HG02610 (cell line): ENCODE measurements around the gene CD82.

ENCODE experiments used
- ATAC-seq: cut with Tn5 transposase; IDR thresholded peaks from one replicate; pipeline ENCODE4 v1.9.1; 2021; ENCODE audit warnings: mild to moderate bottlenecking, moderate library complexity; ENCODE audit not compliant: unreplicated experiment

The CD82 gene

DNA sequence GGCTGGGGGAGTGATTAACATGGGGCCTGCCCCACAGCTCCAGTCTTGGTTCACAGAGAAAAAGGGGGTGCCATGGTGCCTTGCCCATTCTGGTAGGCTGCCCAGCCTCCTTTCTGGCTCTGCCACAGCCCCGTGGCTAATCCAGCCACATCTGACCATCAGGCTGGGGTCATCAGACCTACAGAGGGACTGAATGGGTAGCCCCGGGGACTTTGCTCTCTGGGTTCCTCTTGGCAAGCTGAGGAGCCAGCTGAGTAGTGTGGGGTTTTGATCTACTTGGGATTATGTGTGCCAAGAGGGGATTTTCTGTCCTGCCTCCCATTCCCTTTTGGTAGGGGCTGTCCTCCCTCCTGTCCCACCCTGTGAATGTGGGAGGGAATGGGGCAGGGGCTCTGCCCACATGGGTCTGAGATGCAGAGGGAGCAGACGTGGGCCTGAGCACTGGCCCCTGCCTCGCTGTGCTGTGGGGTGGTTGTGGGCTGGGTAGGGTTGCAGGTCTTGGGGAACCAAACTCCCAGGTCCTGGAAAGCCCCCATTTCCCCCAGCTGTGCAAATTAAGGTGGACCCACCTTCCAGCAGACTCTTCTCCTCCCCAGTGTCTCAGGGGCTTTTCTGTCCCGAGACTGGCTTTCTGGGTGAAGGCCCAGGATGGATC lies 32.0 kb downstream of the CD82 start:
- peak; percentile 2 for ATAC-seq

DNA sequence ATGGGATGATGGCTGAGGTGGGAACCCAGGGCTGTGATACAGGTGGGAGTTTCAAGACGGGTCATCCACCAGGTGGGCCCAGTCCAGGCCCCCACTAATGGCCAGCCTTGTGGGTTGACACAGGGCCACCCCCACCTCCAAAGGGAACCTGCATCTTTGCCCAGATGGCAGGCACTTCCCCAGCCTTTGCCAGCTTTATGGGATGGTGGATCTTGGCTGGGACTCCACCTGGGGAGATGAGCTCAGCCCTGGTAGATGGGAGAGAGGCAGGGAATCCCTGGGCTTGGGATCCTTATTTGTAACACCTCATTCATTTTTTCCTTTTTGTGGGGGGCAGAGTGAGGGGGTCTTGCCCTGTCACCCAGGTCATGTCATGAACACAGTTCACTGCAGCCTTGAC lies 33.4 kb downstream of the CD82 start:
- no peak for ATAC-seq

DNA sequence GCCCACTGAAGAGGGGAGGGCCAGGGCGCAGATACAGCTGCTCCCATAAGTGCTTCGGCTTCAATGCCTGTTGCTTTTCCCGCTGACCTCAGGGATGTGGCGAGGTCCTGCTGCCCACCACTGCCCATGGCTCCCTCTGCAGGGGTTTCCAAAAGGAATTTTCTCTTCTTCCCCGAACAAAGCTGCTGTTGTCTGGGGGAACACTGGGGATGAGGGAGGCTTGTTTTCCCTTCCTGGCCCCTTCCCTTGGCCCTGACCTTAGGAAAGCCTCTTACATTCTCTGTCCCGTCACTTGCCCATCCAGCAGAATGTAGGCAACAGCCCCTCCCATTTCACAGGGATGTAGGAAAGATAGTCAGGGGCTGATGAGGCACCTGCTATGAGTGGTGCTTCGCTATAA lies 34.8 kb downstream of the CD82 start:
- ATAC-seq = no peak

GRCh38 chr11:44600839-44601383 lies 35.4 kb downstream of the CD82 start:
- peak; percentile 32 for ATAC-seq

- ATAC-seq = peak; percentile 34
Measured at GRCh38 chr11:44601471-44602370, 36.3 kb downstream of the CD82 start.

GRCh38 chr11:44602891-44603310 lies 37.4 kb downstream of the CD82 start:
- no peak for ATAC-seq

- no peak for ATAC-seq
Measured at GRCh38 chr11:44604171-44604581, 38.7 kb downstream of the CD82 start.

- ATAC-seq = no peak
Measured at GRCh38 chr11:44605068-44605708, 39.7 kb downstream of the CD82 start.

- no peak for ATAC-seq
Measured at GRCh38 chr11:44605965-44606364, 40.5 kb downstream of the CD82 start.

DNA sequence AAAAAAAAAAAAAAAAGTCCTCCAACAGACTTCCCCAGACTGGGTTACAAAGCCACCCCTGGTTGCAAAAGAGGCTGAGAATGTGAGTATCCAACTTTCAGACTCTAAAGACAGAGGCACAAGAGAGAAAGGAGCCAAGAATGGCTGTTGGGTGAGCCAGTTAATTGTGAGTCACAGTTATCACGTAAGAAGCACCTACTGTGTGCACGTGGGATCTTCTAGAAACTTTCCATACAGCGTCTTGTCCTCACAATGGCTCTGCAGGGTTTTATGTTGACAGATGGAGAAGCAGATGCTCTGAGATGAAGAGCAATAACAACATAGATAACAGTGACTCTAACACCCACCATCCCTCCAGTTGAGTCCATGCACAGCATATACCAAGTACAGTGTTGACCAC lies 41.0 kb downstream of the CD82 start:
- no peak for ATAC-seq

GRCh38 chr11:44607319-44607962 lies 42.0 kb downstream of the CD82 start:
- no peak for ATAC-seq

GRCh38 chr11:44607987-44608386 lies 42.5 kb downstream of the CD82 start:
- ATAC-seq = no peak

DNA sequence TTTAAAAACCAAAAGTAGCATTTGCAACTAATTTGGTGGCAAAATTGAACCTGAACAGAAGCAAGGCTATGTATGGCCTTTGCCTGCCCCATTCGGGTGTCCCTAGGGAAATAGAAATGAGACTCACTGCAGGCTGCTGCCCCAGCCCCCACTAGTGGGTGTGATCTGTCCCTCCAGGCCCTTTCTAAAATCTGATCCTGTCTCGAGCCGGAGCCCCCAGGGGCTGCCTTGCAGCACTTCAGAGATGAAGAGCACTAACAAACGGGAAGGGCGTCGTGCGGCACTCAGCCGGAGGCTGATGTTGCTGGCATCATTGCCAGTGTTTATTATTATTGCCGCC lies 43.2 kb downstream of the CD82 start:
- ATAC-seq = no peak

GRCh38 chr11:44608991-44609782 lies 43.7 kb downstream of the CD82 start:
- ATAC-seq = peak; percentile 42

GRCh38 chr11:44609783-44610155 lies 44.3 kb downstream of the CD82 start:
- ATAC-seq = no peak

- no peak for ATAC-seq
Measured at GRCh38 chr11:44610186-44610955, 44.9 kb downstream of the CD82 start.

- no peak for ATAC-seq
Measured at GRCh38 chr11:44611088-44611487, 45.6 kb downstream of the CD82 start.

DNA sequence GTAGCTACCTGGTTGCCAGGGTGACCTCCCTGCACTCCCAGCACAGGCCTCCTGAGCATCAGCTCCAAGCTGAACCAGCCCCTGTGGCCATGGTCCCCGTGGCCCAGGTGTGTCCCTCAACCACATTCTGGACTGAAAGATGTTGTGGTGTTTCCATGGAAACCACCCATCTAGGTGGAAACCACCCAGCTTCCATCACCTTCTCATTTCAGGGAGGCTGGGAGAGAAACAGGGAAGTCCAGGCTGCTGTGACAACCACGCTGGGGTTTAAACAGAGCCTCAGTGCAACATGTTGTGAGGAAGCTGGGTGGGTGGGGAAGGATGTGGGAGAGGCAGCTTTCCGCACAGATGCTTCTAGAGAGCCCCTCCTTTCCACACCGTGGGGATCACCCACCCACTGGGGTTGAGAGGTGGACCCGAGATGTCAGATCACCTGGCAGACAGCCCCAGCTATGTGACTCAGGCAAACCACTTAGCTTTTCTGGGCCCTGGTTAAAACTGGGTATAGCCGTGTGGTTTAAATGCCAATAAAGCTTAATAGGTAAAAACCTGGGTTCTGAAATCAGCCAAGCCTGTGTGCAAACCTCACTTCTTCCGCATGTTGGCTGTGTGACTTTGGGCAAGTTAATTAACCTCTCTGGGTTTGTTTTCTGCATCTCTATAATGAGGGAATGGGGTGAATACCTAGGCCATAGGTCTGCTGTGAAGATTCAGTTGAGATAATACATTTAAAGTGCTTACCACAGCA lies 46.4 kb downstream of the CD82 start:
- peak; percentile 60 for ATAC-seq

DNA sequence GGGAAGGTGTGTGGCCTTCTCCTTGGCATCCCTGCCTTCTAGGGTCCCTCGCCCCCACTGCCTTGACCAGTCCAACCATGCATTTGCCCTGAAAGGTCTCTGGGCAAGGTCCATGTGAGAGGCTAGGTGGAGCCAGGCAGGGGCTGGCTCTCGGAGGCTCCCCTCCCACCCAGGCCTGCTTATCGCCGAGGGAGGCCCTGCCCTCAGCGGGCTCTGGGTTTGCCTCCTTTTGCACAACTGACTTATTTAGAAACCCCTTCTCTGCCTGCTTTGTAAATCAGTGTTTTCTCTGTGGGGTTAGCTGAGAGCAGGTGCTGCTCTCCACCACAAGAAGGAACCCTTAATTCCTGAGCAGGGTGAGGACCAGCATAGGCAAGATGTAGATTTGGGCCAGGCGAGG lies 47.7 kb downstream of the CD82 start:
- no peak for ATAC-seq
